GM18508 (cell line): ENCODE results near the gene CASP2.
"Not testable (repeated sequence)": the region's sequence is repeated elsewhere in the genome, so short reads cannot be mapped to it uniquely, and the experiment has no call there.

ENCODE experiments used
- ATAC-seq: cut with Tn5 transposase; IDR thresholded peaks from one replicate; pipeline ENCODE4 v1.9.1; 2021; ENCODE audit warnings: moderate number of reproducible peaks; ENCODE audit not compliant: insufficient read depth, unreplicated experiment

The CASP2 gene

GRCh38 chr7:143289888-143290287 is 1.7 kb downstream of the CASP2 start:
- not testable (repeated sequence) for ATAC-seq

DNA sequence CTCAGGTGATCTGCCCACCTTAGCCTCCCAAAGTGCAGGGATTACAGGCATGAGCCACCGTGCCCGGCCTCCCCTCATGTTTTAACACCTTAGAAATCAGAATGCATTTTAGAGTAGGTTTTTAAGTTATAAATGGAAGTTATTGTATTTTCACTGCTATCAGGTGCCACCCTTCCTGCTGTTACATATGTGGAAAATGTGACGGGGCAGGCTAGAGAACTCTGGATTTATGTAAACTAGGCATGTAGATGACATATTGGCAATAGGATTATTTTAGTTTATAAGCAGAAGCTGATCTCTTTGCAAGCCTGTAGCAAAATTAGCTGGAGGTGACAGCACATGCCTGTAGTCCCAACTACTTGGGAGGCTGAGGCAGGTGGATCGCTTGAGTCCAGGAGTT is 2.1 kb downstream of the CASP2 start:
- ATAC-seq, result no peak

DNA sequence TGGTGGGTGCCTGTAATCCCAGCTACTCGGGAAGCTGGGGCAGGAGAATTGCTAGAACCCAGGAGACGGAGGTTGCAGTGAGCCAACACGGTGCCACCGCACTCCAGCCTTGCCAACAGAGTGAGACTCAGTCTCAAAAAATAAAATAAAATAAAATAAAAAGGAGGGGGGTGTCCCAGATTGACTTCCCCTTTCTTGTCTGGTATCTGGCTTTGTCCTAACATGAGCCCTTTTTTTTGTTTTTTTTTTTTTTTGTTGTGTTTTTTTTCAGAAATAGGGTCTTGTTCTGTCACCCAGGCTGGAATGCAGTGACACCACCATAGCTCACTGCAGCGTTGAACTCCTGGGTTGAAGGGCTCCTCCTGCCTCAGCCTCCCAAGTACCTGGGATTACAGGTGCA is 4.7 kb downstream of the CASP2 start:
- no peak for ATAC-seq

DNA sequence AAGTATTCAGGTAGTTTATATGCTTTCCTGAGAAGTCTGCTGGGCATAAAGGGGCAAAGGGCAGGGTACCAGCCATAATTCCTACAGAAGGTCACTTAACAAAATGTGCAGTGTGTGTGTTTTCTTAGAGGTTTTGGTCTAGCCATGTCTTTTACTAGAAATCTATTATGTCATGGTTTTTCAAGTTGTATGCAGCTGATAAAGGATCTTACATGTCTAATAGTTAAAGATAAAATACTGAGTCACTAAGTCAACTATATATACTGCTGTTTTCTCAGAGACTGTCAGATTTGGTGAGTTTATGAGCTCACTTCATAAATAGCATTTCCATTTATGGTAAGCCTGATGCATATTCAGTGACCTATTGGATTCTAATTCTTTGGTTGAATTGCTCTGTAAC is 7.7 kb downstream of the CASP2 start:
- no peak for ATAC-seq

GRCh38 chr7:143296686-143297085 is 8.5 kb downstream of the CASP2 start:
- no peak for ATAC-seq

- ATAC-seq, result no peak
Observed at GRCh38 chr7:143299346-143299745, 11.2 kb downstream of the CASP2 start.

- no peak for ATAC-seq
Observed at GRCh38 chr7:143299840-143300239, 11.7 kb downstream of the CASP2 start.

DNA sequence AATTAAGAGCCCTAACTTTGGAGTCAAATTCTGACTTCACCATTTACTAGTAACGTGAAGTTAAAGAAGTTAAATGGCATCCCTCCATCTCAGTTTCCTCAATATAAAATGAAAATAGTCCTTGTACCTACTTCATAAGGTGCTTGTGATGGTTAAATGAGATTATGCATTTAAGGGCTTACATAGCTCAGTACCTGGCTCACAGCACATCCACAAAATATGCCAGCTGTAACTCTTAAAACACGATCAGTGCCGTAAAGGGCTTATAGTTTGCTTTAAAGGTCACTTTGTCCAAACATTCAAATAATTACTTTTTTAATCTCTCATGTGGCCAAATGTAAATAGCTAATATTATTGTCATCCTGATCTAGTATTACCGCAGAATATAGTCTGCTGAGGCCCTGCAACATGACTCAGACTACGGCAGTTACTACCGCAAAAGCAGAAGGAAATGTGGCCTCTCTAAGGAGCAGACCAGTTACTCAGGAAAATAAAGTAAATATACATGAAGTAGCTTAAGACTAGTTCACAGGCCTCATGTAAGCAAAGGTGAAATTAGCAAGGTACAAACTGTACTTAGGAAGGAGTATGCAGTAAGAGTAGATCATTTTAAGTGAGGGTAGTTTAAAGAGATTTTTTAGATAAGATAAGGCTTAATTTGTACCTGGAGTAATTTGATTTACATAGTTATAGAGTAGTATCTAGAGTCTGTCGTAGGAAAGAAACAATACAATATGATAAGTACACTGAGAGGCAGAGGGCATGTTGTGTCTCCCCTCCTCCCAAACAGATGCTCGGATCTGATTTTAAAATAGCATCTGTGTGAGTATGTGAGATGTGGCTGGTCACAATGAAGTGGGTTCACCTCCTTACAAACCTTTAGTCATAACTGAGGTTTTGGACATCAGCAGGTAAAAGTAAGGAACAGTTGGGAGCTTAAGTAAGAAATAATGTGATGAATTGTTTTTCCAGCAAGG is 13.1 kb downstream of the CASP2 start:
- no peak for ATAC-seq

DNA sequence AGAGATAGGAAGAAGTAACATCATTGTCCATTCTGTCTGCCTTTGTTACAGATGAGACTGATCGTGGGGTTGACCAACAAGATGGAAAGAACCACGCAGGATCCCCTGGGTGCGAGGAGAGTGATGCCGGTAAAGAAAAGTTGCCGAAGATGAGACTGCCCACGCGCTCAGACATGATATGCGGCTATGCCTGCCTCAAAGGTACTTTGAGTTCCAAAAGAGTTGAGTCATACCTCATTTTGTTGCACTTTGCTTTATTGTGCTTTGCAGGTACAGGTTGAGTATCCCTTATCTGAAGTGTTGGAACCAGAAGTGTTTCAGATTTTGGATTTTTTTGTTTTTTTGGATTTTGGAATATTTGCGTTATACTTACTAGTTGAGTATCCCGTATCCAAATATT is 15.6 kb downstream of the CASP2 start:
- ATAC-seq, result no peak

DNA sequence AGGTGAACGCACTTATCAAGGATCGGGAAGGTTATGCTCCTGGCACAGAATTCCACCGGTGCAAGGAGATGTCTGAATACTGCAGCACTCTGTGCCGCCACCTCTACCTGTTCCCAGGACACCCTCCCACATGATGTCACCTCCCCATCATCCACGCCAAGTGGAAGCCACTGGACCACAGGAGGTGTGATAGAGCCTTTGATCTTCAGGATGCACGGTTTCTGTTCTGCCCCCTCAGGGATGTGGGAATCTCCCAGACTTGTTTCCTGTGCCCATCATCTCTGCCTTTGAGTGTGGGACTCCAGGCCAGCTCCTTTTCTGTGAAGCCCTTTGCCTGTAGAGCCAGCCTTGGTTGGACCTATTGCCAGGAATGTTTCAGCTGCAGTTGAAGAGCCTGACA is 16.8 kb downstream of the CASP2 start:
- ATAC-seq, result no peak

- no peak for ATAC-seq
Observed at GRCh38 chr7:143305423-143306070, 17.4 kb downstream of the CASP2 start.

GRCh38 chr7:143308632-143309031 is 20.5 kb downstream of the CASP2 start:
- ATAC-seq, result no peak

- ATAC-seq, result no peak
Observed at GRCh38 chr7:143314127-143314526, 26.0 kb downstream of the CASP2 start.

DNA sequence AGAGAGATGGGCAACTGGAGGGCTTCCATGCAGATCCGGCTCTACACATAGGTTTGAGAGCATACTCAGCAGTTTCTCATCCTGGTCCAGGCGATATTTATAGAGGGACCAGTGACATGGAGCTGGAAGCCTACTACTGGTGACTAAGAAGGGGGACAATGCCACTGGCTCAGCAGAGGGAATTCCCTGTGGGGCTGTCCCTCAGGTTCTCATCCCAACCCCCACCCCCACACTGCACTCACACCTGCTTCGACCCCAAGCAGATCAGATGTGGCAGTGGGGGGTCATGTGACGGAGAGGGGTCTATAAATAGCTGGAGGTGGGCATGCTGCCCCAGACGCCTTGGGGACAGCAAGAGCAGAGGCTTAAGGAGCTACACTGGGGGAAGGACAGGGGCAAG is 27.6 kb downstream of the CASP2 start, which contains the start of gene CLCN1:
CLCN1 (plus strand) TSS at position 336 of the 400 bp plus-strand sequence. CDS start 102 bp downstream, outside the sequence.
- no peak for ATAC-seq

DNA sequence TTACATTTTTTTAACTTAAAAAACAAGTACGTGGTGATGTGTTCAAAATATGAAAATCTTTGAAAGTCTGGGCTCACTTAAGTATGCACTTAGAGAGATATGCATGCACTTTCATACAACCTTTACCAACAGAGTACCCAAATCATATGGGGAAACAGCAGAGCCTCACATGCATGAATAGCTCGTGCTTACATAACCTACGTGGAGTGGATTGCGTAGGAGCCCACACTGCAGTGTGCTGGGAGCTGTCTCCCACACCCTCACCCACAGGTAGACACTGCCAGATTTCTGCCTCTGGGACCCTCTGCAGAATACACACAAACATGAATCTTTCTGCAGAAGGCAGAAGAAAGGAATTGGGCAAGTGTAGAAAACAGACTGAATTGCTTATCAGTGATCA is 28.3 kb downstream of the CASP2 start:
- no peak for ATAC-seq

DNA sequence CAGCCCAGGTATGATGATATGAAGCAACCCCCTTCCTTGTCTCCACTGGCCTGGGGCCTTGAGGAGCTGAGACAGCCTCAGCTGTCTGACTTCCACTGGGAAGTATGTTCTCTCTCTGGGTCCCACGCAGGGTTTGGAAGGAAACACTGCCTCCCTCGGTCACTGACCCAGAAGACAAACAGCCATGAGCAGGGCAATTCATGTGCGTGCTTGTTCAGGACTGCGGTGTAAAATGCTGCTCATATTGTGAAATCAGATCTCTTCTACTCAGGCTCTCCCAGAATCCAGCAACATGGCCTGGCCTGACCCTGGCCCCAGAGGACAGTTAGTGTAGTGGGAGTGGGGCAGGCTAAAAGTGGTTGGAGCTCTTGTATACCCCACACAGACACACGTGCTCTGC is 30.5 kb downstream of the CASP2 start:
- ATAC-seq, result no peak

GRCh38 chr7:143320620-143321019 is 32.5 kb downstream of the CASP2 start:
- no peak for ATAC-seq

- no peak for ATAC-seq
Observed at GRCh38 chr7:143321242-143321641, 33.1 kb downstream of the CASP2 start.

DNA sequence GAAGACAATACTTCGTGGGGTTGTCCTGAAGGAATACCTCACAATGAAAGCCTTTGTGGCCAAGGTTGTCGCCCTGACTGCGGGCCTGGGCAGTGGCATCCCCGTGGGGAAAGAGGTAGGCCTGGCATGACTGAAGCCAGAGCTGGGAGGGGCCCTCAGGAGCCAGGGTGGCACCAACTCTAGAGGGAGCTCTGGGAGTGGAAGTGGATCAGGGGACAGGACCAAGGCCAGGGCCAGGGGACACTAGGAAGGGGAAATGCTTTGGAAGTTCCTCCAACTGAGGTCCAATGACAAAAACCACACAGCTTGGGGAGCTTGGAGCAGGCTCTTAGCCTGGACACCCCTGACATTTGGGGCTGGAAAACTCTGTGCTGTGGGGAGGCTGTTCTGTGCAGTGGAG is 33.6 kb downstream of the CASP2 start:
- no peak for ATAC-seq

DNA sequence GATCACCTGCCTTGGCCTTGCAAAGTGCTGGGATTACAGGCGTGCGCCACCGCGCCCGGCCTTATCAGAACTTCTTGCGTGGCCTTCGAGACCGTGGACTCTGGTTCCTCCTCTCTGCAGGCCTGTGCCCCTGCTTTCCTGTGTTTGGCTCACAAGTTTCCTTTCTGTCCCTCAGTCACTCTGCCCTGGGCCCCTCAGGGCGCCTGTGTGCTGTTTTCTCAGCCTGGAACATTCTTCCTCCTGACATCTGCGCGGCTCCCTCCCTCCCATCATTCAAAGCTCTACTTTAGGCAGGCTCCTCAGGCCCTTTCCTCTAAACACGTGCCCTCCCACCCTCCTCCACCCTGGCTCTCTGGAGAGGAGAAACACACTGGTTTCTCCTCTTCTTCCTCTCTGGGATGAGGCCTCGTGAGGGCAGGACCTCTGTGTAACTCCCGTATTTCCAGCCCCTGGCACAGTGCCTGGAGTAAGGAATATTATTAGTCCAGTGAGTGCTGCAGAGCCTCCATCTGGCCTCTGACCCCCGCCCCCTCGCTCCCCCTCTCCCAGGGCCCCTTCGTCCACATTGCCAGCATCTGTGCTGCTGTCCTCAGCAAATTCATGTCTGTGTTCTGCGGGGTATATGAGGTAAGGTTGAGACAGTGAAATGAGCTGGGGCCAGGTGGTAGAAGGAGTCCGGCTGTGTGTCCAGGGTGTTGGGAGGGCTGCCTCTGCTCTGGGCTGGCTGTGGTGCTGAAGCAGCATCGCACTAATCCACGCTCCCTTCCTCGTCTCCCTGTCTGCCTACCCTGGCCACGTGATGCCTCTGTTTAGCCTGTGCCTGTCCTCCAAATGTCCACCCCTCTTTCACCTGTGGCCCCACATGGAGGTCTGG is 34.8 kb downstream of the CASP2 start:
- no peak for ATAC-seq

DNA sequence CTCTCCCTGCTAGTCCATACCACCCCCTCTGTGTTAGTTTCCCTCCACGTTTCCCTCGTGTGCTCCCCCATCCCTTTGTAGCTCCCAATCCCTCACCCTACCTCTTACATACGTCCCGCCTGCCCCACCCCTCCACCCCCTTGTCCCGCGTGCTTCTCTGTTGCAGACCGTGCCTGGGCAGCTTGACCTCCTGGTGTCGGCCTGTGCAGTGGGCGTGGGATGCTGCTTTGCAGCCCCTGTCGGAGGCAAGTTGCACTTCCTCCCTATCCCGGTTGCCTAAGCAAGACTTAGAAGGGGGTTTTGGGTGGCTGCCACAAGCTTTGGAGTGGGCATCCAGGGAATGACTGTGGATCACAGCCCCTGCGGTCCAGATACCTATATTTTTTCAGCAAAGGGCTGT is 35.5 kb downstream of the CASP2 start:
- no peak for ATAC-seq
